Measurements from ENCODE around the gene SMAD7.

Gene SMAD7

DNA sequence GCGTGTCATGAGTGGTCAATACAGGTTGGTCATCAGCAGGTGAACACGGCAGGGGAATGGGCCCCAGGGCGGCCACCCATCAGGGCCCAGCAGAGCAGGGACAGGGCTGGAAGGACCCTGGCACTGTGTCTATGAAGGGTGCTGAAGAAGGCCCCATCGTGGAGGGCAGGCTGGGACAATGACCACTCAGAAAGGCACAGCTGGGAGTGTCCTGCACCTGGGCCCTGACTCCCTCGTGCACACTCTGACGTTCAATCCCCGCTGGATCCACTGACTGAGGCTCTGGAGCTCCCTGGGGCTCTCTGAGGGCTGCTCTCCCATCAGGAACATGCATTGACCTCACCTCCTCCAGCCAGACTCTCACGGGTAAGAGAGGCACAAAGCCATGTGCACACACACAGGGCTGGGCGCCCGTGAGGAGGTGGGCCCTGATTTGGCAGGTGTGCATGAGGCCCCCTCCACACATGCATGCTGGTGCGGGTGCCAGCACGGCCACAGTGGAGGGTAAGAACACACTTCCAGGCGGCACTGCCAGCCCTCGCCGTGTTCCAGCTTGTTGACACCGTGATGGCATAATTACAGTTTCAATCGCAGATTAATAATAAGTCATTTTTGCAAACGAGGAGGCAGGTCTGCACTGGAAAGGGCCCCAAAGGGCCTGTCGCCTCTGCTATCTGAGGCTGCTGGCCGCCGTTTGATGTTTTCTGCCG is 58.5 kb downstream of the SMAD7 start:
- no peak for DNase-seq

DNA sequence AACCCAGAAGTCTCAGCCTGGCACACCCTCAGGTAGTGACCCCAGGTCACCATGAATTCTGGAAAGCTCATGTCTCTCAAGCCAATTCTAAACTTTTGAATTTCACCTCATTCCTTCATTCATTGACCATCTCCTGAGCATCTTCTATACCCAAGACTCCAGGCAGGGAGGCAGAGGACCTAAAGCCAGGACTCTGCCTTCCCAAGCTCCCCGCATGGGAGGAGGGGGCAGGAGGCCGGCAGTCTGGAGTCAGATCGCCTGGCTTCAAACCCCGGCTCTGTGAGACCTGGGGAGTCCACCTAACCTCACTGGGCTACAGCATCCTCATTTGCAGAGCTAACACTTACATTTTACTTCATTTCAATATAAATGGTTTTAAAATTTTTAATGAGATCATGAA is 59.0 kb downstream of the SMAD7 start:
- DNase-seq, result no peak

DNA sequence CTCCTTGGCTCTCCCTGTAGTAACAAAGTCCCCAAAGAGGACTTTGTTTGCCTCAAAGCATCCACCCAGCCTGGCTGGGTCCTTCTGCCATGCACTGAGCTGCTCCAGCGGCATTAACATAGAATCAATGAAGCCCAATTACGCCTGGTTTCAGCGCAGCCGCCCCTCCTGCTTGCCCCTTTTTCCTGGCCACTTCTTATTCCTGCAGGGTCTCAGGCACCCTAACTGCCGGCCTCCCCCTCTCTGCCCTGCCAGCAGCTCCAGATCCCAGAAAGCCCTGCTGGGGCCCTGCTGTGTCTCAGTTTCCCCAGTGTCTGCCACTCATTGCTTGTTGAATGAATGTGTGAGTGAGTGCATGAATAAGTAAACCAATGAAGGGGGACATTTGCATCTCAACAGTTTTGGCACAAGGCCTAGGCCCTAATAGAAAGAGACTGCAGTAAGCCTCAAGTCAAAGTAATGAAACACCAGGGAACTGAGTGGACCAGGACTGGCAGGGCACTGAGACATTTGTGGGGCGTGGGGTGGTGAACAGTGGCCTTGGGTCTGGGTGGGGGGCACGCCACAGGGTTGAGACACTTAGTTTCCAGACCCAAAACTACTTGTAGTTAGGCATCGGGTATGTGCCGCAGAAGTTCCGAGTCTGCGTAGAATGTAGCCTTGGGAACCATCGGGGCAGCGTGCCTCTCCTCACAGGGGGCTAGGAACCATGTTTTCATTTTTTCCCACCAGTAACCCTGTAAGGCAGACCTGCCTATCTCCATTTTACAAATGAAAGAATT is 60.6 kb downstream of the SMAD7 start:
- no peak for DNase-seq

DNA sequence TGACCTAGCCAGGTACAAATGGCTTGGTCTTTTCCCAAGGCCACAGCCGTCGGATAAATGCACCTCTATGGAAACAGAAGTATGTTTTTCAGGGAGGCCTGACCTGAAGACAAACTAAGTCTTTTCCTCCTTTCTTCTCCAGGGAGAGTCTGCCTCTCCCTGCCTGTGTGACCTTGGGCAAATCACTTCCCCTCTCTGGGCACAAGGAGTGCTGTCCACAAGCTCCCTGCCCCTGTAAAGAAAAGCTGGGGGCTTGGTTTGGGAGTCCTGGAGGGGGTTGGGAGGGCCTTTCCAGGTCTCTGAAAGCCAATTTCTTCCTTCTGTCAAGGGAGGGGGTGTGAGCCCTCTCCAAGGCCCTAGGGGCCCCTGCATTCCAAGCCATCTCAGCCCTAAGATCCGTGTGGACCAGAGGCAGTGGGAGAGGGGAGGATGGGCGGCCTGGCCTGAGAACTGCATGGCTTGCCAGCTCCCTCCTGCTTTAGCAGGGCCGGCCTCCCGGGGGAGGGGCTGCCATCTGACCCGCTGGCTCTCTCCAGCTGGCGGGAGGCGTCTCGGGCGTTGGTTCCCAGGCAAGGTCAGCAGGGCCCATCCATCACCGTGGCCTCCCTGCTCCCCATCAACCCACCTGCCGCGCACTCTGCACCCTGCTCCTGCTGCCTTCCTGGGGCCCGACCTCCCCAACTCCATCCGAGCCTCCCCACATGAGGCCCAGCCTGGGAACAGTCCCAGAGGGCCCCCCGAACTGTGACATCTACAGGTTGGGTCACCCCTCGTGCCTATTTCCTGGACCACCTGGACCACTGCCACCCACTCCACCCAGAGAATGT is 61.4 kb downstream of the SMAD7 start:
- DNase-seq, result no peak

DNA sequence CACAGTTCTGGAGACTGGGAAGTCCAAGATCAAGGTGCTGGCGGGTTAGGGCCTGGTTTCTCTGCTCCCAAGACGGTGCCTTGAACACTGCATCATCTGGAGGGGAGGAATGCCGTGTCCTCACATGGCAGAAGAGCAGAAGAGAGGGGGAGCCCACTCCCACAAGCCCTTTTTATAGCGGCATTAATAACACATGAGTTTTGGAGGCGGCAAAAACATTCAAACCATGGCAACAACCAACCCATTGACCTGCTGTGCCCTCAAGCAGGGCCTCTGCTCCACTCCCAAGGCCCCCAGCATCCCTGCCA is 62.0 kb downstream of the SMAD7 start:
- no peak for DNase-seq

DNA sequence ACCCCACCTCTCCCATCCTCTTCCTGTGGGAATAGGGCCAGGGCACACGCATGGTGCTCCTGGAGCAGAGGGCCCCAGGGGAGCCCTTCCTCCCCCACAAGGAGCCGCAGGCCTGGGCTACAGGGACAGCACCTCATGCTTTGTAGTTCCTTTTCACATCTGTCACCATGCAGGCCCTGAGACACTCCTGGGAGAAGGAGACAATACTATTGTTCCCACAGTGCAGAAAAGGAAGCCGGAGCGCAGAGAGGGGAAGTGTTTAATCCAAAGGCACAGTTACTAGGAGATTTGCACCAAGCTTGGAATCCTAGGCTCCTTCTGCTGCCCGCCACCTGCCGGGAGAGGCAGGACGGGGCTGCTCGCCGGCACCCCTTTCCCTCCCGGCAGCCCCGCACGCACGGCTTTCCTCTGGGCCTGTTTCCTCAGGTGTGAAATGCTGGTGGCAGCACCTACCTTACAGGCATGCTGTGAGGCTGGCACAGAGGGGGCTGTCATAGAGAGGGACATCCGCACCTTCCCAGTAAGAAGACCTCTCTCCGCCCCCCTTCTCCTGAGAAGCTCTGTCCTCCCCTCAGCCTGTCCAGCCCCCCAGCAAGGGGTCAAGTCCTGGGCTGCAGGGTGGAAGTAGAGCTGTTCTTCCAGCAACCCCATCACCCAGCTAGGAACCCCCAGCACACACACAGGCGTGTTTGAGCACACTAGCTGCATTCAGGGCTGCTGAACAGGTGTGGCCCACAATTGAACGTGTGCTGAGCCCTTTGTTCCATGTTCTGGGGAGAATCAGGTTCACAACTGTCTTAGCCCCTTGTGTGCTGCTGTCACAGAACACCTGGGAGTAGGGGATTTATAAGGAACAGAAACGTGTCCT is 62.6 kb downstream of the SMAD7 start:
- no peak for DNase-seq

DNA sequence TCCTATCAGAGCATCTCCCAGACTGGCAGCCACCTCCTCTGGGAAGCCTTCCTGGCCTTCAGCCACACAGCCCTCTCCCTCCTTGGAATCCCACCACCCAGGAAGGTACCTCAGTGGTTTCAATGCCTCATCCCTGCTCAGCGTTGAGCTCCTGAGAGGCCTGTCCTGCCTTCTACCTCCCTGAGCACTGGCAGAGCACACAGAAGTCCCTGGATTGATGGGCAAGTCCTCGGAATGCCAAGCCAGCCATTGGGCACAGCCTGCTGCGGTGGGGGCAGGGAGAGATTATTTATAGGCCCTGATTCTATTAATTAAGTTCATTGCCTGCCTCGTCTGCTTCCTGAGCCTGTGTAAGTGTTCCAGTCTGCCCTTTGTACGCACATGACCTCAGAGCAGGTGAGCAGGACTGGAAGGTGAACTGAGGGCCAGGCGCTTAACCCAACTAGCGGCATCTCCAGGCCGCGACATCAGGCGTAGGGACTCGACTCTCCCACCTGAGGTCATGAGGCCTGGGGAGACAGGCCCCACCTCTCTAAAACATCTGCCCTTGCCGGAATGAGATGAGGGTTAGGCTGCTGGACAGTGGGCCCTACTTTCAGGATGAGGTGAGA is 63.4 kb downstream of the SMAD7 start:
- no peak for DNase-seq

DNA sequence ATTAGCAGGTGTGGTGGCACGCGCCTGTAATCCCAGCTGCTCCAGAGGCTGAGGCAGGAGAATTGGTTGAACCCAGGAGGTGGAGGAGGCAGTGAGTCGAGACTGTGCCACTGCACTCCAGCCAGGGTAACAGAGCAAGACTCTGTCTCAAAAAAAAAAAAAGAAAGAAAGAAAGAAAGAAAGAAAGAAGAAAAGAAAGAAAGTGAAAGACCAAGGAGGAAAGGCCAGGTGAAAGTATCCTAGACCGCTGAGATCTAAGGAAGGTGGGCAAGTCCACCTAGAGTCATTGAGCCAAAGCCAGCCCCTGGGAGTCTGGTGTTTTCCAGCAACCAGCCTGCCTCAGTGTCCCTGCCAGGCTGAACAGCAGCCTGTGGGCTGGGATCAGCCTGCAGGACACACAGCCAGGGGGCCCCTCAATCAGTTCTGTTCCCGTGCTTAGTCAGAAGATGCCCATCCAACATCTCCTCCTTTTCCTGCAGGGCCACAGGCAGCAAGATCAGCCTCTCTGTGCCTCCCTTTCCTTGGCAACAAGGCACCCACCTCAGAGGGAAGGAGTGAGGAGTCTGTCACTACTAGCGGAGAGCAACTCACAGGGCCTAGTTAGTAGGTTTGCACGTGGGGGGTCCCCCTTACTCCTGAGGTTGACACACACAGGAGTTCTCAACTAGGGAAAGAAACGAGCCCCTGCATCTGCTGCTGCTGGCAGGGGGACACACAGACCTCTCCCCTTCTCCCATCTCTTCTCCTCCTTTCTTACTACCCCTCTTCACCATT is 64.1 kb downstream of the SMAD7 start:
- no peak for DNase-seq

DNA sequence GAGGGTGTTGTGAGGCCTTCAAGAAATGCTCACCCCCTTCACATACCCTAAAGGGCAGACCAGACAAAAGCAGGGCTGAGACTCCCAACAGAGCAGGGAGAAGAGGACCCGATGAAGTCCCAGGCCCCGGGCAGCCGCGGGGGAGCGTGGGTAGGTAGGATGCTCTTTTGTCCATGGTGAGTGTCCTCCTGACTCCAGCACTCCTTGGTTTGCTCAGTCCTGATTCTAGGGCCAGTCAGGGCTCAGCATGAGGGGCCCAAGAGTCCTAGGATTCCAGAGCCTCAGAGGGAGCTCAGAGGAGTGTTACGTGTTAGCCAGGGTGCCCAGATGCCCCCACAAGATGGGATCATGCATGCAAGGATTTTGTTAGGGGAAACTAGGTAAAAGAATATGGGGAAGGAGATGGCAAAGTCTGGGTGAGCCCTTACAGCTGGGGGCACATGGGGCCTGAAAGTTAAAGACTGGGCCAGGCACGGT is 64.8 kb downstream of the SMAD7 start:
- DNase-seq, result no peak

DNA sequence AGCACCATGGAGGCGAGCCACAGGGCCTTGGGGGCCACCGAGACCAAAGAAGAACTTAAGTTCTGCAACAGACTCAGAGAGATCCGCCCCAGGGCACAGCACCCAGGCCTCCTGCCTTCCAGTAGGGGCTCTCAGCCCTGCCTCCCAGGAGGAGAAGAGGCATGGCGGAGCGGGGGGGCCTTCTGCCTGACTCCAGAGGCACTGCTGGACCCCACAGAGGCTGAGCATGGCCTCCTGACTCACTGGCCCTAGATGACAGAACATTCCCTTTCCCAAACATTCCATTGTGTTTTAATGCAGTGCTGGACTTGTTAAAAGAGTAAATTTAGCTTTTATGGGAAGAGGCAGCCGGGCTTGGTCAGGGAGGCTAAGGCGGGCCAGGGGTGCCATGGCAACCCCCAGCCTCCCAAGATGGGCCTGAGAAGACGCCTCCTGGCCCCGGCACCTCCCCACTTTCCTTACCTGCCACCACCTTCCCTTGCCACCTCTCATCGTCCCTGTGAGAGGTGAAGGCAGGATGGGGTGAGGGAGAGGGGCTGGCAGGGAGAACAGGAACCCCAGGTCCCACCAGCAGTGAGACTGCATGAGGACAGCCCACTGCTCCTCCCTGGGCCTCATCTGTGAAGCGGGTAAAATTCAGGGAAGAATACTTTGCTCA is 65.4 kb downstream of the SMAD7 start:
- DNase-seq, result no peak

DNA sequence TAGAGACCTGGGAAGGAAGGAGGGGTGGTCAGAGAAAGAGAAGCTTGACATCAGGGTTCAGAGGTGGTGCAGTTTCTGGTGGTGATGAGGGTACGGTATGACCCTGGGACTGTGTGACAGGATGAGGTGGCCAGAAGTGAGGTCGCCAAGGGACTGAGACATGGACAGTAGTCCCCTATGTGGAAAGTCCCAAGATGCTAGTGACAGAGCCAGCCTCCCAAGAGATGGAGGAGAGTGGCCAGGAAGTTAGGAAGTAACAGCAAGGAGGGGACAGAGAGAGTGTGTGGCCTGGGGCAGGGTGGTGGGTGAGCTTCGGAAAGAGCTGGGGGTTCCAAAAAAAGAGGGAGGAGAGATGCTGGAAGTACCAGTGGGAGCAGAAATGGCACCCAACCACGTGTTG is 66.0 kb downstream of the SMAD7 start:
- DNase-seq, result no peak

DNA sequence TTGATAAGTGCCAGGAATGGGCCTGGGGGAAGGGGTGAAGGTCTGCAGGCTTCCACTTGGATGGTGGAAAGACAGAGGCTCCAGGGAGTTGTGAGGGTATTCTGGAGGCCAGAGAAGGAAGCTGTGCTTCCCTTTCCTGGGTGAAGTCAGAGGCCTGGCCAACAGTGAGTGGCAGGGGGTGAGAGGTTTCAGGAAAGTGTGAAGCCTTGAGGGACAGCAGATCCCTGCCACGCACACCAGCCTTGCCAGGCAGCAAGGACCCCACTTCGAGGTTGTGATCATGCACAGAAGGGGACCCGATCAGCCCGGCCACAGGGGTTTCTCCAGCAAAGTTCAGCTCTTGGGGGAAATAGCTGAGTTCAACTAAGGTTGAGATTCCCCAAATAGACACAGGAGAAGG is 66.5 kb downstream of the SMAD7 start:
- DNase-seq, result no peak

DNA sequence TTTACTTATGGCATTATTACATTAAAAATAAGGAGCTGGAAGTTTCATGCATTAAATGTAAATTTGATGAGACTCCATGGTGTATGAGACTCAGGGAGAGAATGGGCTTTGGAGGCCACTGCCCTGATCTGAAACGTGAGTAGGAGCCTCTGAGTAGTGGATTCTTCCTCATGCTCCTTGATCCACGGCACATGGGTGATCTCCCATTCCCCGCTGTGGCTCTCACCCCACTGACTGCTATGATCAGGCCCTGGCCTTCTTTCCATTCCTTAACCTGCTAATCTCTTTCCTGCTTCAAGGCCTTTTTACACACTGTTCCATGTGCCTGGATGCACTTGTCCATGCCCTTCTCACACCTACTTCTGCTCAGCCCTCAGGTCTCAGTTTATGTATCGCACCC is 68.4 kb downstream of the SMAD7 start:
- no peak for DNase-seq

DNA sequence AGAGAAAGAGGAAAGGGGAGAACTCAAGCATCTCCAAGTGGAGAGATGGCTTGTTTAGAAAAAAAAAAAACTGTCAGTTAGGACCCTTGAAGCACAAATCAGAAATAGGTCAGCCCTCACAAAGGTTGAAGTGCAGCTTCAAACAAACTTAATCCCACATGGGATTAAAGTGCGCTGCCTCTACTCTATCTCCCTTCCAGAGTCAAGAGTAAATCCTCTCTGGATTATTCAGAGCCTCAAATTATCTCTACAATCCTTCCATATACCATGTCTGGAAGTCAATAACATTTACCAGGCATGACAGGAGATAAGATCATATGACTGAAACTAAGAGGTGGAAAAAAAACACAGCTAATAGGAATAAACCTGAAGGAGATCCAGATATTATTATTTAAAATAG is 69.8 kb downstream of the SMAD7 start:
- DNase-seq, result no peak

DNA sequence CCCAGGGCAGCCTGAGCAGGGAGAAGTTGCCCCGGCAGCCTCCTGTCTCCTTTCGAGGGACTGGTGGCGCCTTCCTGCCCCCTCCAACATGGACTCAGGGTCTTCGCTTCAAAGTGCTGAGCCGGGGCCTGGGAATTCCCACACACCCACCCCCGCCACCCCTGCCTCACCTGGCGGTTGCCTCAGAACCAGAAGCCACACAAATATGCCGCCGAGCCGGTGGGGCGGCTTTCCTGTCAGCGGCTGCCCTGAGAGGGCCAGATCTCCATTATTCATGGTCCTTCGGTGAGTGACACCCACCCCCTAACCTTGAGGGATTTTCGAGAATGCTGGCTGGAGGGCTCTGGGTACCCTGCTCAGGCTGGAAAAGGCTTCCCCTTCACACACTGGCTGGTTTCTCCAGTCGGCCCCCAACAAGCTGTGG is 71.7 kb downstream of the SMAD7 start:
- no peak for DNase-seq

DNA sequence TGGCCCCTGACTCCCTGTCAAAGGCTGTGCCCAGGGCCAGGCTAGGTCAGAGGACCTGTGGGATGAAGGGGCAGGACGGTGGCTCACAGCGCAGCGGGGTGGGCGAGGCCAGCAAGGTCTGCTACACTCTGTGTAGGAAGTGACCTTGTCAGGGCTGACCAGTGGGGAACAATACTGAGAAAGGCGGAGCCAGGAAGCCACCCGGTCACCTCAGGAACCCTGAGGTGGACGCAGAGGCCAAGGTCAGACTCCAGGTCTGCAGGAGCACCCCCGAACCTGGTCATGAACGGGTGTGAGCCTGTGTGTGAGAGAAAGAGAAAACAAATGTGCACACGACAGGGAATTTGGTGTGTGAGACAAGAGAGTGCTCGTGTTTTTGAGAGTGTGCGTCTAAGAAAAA is 72.3 kb downstream of the SMAD7 start:
- no peak for DNase-seq

DNA sequence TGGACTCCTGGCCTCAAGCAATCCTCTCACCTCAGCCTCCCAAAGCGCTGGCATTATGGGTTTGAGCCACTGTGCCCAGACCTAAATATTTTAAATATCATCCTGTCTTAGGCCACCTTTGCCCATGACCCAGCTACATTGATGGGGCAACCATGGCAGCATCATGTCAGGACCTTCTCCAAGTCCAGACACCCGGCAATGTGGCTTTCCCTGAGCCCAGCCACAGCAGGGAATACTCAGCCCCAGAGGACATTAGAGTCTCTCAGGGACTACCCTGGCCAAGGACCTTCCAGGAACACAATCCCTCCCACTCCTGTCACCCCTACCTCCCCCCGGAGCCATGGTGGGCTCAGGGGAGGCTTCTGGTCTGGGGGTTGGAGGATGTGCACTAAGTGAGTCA is 72.8 kb downstream of the SMAD7 start:
- no peak for DNase-seq

DNA sequence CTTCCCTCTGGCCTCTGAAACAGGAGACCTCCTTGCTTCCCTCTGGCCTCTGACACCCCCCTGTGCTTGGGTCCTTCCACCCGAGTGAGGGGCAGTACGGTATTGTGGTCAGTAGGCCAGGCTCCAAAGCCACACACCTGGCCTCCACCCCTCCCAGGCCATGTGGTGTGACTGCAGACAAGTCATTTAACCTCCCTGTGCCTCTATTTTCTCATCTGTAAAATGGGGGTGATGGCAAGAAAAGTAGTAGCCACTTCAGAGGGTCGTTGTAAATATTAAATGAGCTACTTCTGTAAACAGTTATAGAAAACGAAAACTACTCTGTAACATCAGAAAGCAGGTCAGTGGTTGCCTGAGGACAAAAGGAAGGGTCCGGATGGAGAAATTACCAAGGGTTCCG is 74.2 kb downstream of the SMAD7 start:
- no peak for DNase-seq

DNA sequence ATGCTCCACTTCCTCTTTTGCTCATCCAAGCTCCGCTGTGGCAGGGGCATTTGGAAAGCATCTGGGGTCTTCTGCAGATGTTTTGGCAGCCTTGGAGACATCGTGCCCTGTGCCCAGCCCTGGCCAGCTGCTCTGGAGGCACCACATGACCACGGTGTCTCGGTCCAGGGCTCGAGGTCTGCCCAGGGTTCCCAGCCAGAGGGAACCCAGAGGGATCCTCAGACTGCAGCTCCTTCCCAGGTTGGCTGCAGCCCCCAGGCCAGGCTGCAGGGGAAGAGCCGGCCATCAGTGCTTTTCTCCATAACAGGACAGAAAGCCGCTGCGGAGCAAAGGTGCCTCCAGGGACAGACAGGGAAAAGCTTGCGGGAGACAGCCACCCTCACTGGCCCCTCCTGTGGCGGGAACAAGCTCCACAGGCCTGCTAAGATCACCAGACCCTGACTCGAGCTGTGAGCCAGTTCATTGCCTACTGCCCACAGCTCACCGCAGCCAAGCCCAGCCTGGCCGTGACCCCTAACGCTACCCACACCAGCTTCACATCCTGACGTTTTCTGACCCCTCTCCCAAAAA is 74.7 kb downstream of the SMAD7 start:
- no peak for DNase-seq

DNA sequence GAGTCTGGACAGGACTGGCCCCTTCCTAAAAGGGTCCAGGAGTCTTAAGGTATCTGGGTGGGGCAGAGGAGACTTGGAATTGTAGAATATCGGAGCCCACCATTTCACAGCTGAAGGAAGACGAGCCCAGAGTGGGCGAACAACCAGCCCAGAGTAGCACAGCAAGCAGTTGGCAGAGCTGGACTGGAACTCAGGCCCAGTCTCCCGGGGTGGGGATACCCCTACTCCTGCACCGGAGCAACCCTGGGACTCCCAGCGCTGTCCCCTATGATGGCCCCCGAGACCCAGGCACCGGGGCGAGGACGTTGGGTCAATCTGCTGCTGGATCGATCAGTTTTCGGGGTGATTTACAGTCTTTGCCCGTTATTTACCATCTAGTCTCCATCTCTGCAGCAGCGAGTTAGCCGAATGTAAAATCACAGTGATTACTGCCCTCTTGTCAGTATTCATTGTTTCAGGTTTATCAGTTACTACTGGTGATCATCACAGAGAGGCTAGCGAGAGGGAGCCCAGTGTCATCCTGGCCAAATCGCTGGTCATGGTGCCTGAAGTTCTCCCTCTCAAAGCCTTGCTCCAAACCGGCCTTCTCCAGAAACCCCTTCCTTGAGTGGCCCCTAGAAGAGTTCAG is 75.3 kb downstream of the SMAD7 start:
- no peak for DNase-seq
